ENCODE measurements around the gene MLST8. TPM values are rescaled to one million over a fixed set of nuclear protein-coding genes. Genes with fewer than 3 reads are reported as not detected.

MLST8 gene
- total RNA-seq, 3 donors from 2014 or later = 25.5 to 30.9 (median 29.8) TPM

DNA sequence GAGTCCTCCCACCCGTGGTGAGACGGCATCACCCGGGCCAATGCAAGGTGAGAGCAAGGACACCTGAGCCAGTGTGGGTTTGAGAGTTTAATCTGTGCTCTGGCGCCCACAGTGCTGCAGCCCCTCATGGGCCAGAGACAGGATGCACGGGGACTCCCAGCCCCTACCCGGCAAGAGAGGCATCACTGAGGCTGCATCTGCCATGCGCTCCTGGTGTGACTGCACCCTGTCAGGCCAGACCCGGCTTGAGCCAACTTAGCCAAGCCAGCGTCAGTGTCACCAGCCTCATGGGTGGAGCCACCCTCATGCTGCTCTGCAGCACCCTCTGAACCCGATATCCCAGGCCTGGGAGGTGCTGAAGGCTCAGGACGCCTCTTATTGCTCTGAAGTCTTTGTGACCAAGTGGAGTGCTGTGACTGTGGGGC, 6.7 kb downstream of the MLST8 start:
- DNase-seq = no peak

DNA sequence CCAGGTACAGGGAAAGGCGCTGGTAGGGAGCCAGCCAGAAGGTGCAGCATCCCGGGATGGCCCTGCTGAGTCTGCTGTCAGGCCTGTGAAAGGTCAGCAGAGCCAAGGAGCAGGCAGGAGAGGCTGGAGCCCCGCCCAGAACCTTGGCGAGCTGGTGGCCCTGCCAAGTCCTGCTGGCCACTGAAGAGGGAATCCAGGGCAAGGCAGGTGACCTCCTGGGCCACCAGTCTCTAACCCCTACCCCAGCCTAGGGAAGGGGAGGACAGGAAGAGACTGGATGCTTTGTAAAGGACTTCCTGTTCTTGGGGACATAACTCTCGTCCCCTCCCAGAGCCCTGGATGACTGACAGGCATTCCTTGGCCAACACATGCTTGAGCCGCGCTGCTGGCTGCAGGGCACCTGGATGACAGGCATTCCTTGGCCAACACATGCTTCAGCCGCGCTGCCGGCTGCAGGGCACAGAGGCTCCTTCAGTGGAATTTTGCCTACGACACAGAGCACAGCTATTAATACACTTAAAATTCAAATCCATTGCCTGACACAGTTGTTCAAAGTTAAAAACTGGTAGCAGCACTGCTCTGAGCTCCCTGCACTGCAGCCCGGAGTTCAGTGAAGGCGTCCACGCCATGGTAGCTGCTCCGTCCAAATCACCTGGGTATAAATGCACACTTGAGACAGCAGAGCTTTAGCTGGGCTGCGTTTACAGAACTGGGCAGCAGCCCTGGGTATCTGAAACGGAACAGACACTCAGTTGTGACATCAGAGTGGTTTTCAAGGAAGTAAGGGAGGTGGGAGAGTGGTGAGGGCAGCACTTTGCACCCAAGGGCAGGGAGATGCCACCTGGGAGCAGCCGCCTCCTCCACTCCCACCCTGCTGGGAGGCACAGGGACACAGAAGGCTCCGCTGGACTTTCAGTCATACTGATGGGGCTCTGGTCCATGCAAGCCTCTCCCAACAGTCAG, 7.4 kb downstream of the MLST8 start:
- TF ChIP-seq, protein P1, sequence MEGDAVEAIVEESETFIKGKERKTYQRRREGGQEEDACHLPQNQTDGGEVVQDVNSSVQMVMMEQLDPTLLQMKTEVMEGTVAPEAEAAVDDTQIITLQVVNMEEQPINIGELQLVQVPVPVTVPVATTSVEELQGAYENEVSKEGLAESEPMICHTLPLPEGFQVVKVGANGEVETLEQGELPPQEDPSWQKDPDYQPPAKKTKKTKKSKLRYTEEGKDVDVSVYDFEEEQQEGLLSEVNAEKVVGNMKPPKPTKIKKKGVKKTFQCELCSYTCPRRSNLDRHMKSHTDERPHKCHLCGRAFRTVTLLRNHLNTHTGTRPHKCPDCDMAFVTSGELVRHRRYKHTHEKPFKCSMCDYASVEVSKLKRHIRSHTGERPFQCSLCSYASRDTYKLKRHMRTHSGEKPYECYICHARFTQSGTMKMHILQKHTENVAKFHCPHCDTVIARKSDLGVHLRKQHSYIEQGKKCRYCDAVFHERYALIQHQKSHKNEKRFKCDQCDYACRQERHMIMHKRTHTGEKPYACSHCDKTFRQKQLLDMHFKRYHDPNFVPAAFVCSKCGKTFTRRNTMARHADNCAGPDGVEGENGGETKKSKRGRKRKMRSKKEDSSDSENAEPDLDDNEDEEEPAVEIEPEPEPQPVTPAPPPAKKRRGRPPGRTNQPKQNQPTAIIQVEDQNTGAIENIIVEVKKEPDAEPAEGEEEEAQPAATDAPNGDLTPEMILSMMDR (IDR thresholded peaks at IDR 0.05) = no peak
- no peak overlapping the region for H3K4me3 ChIP-seq
- no peaks in the 10 kb centered on the region for H3K36me3 ChIP-seq (ENCODE audit: low read depth)
- ATAC-seq = peak; percentile 1
- H3K4me1 ChIP-seq (ENCODE audit: low read depth) = peaks cover 19% of the 10 kb centered on the region
- intact Hi-C loops (cut with DNase I, micrococcal nuclease) = no loop called here
- H3K9me3 ChIP-seq = no peaks in the 10 kb centered on the region
- DNase-seq = peak in 1 of 3 donors; percentile 58

More for the DNA sequence above, 6.7 kb downstream of the MLST8 start:
- TF ChIP-seq, protein P1 (IDR thresholded peaks at IDR 0.05) = no peak
- H3K4me1 ChIP-seq (ENCODE audit: low read depth) = peaks cover 19% of the 10 kb centered on the region
- H3K36me3 ChIP-seq (ENCODE audit: low read depth) = no peaks in the 10 kb centered on the region
- no peak overlapping the region for H3K4me3 ChIP-seq
- intact Hi-C loops (cut with DNase I, micrococcal nuclease) = no loop called here
- H3K9me3 ChIP-seq = no peaks in the 10 kb centered on the region
- no peak for ATAC-seq

DNA sequence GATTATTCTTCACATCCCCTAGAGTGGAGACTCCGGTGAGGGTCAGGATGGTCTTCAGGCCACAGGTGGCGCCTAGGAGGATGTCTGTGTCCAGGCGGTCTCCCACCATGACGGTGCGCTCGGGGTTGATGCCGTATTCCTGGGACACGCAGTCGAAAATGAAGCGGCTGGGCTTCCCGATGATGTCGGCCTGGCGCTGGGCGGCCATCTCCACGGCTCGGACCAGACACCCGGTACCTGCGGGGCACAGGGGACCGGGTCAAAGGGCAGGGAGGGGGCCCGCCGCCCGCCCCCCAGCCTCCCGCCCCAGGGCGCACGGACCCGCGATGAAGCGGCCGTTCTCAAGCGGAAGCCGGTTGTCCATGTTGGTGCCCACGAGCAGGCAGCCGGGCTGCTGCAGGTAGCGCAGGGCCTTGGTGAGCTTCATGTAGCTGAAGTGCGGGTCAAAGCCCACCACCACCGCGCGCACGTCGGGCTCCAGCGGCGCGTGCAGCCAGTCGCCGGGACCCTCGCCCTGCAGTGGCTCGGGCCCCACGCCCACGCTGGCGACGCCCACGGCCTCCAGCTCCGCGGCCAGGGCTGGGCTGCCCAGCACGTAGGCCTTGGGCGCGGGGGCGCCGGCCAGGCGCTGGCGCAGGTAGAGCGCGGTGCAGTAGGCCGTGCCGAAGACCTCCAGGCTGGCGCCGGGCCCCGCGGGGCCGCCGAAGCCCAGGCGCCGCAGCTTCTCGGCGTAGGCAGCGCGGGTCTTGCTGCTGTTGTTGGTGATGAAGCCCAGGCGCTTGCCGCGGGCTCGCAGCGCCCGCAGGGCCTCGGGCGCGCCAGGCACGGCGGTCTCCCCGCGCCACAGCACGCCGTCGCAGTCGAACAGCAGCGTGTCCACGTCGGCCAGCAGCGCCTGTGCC, 8.8 kb downstream of the MLST8 start:
- no peaks in the 10 kb centered on the region for H3K9me3 ChIP-seq
- peaks cover 19% of the 10 kb centered on the region for H3K4me1 ChIP-seq (ENCODE audit: low read depth)
- no peaks in the 10 kb centered on the region for H3K36me3 ChIP-seq (ENCODE audit: low read depth)
- DNase-seq (peak in 1 of 3 donors; percentile 63), ATAC-seq (no peak)
- intact Hi-C loops (cut with DNase I, micrococcal nuclease) = no loop called here
- H3K4me3 ChIP-seq = peak overlapping the region; percentile 54
- TF ChIP-seq, protein P1 (IDR thresholded peaks at IDR 0.05) = no peak

DNA sequence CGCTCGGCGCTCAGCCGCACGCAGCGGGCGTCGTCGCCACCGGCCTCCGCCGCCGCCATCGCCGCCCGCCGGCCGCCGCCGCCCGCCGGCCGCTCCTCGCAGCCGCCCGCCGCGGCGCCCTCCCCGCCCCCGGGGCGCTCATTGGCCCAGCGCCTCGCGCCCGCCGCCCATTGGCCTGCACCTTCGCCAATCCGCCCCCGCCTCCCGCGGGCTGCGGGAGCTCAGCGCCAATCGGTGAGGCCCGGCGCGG, 9.4 kb downstream of the MLST8 start, which contains the start of gene PGP:
PGP (minus strand) TSS at position 122 of the 250 bp plus-strand sequence; CDS start at position 59, 63 bp downstream.
- TF ChIP-seq, protein P1 (IDR thresholded peaks at IDR 0.05) = no peak
- DNase-seq (no peak), ATAC-seq (peak; percentile 91)
- no peaks in the 10 kb centered on the region for H3K36me3 ChIP-seq (ENCODE audit: low read depth)
- peak within 1 kb of the TSS; percentile 54 for H3K4me3 ChIP-seq
- intact Hi-C loops (cut with DNase I, micrococcal nuclease) = no loop called here
- H3K9me3 ChIP-seq = no peaks in the 10 kb centered on the region
- H3K4me1 ChIP-seq (ENCODE audit: low read depth) = peaks cover 19% of the 10 kb centered on the region

DNA sequence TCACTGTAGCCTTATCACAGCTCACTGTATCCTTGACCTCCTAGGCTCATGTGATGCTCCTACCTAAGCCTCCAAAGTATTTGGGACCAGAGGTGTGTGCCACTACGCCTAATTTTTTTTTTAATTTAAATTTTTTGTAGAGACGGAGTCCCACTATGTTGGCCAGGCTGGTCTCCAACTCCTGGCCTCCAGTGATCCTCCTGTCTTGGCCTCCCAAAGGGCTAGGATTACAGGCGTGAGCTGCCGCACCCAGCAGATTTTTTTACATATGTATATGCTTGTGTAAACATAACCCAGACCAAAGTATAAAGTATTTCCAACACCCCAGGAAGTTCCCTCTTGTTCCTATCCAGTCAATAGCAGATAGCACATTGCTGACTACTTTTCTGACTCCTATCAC, 11.1 kb downstream of the MLST8 start:
- Histone ChIP-seq H3K4me1 (ENCODE audit: low read depth) (peaks cover 19% of the 10 kb centered on the region), H3K4me3 (no peak overlapping the region), H3K36me3 (ENCODE audit: low read depth) (no peaks in the 10 kb centered on the region), H3K9me3 (no peaks in the 10 kb centered on the region)
- TF ChIP-seq, protein P1 (IDR thresholded peaks at IDR 0.05) = no peak
- intact Hi-C loops (cut with DNase I, micrococcal nuclease) = no loop called here
- no peak for DNase-seq
- no peak for ATAC-seq

Data from mucosa of descending colon (tissue), 3 donors.